ENCODE measurements around the gene UFD1. TPM values are rescaled to one million over a fixed set of nuclear protein-coding genes. Genes with fewer than 3 reads are reported as not detected.

UFD1 gene
- total RNA-seq, 1 donor from 2014 or later: 47.7 TPM

GRCh38 chr22:19520566-19521305 lies 41.7 kb upstream of the UFD1 start:
- TF ChIP-seq CTCF (conservative IDR thresholded peaks at IDR 0.05; ENCODE audit: low read depth, low read length): no peak
- no peak overlapping the region for H3K4me3 ChIP-seq (ENCODE audit: low read depth, low read length)
- no peak for DNase-seq (ENCODE audit: low read depth)

GRCh38 chr22:19520007-19520406 lies 41.0 kb upstream of the UFD1 start:
- H3K4me3 ChIP-seq (ENCODE audit: low read depth, low read length): no peak overlapping the region
- no peak for TF ChIP-seq CTCF (conservative IDR thresholded peaks at IDR 0.05; ENCODE audit: low read depth, low read length)
- DNase-seq (ENCODE audit: low read depth): no peak

- no peak for DNase-seq (ENCODE audit: low read depth)
- no peak for TF ChIP-seq CTCF (conservative IDR thresholded peaks at IDR 0.05; ENCODE audit: low read depth, low read length)
- H3K4me3 ChIP-seq (ENCODE audit: low read depth, low read length): no peak overlapping the region
These were observed 40.3 kb upstream of the UFD1 start for GRCh38 chr22:19519041-19519926.

GRCh38 chr22:19518635-19519034 lies 39.6 kb upstream of the UFD1 start:
- no peak overlapping the region for H3K4me3 ChIP-seq (ENCODE audit: low read depth, low read length)
- TF ChIP-seq CTCF (conservative IDR thresholded peaks at IDR 0.05; ENCODE audit: low read depth, low read length): no peak
- DNase-seq (ENCODE audit: low read depth): no peak

- DNase-seq (ENCODE audit: low read depth): no peak
- no peak for TF ChIP-seq CTCF (conservative IDR thresholded peaks at IDR 0.05; ENCODE audit: low read depth, low read length)
- no peak overlapping the region for H3K4me3 ChIP-seq (ENCODE audit: low read depth, low read length)
These were observed 39.1 kb upstream of the UFD1 start for GRCh38 chr22:19517919-19518611.

GRCh38 chr22:19517171-19517500 lies 38.1 kb upstream of the UFD1 start:
- DNase-seq (ENCODE audit: low read depth): no peak
- H3K4me3 ChIP-seq (ENCODE audit: low read depth, low read length): no peak overlapping the region
- no peak for TF ChIP-seq CTCF (conservative IDR thresholded peaks at IDR 0.05; ENCODE audit: low read depth, low read length)

All from epithelial cell of proximal tubule (primary cell).